ENCODE data around the gene METTL26. TPM values are rescaled to one million over a fixed set of nuclear protein-coding genes. Genes with fewer than 3 reads are reported as not detected.
A peak's percentile ranks its signal among the peaks of the same experiment; 100 is the strongest.

METTL26 gene
- total RNA-seq, 1 donor from 2014 or later: 59.4 TPM

DNA sequence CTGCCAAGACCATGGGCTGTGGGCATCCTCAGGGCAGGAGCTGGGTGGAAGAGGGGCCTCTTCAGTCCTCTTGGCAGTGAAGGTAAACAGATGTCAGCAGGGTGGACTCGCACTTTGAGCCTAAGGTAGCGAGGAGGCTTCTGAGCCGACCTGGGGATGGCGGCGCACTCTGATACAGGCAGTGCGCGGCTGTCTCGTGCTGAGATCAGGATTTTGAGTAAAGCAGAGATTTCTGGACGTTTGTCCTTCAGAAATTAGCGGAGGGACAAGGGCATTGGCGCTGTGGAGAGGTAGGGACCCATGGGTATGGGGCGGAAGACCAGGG, 39.4 kb downstream of the METTL26 start:
- DNase-seq (ENCODE audit: low read depth in 2 of 2): no peak

DNA sequence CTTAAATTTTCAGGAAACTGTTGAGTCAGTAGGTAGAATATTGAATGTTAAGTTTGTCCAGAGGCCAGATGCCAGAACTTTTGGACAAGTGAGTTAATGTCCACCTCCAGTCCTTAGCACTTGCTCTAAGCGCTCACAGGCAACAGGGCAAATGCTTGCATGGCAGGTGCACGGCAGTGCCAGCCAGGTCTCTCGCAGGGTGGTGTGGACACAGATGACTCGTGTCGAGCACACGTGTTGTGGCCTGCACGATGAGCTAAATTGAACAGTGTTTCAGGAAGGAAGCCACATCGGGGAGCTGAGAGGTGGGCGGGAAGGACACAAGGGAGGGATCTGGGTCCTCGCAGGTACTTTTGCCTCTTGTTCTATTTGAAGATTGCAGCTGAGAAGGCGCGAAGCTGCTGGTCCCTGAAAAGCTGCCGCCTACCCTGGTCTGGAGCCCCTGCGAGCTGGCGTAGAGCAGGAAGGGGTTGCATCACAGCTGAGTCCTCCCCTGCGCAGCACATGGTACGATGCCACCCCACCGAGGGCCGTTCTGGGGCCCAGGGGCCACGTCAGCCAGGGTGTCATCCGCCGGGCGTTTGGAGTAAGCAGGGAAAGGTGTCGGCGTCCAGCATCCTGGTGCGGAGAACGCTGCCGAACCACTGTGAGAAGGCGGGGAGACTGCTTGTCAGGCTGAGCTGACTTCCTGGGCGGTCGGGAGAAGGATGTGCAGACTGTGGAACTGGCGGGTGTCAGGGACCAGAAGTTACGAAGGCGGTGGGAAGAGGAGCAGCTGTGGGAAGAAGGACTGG, 40.0 kb downstream of the METTL26 start:
- DNase-seq (ENCODE audit: low read depth in 2 of 2): no peak

DNA sequence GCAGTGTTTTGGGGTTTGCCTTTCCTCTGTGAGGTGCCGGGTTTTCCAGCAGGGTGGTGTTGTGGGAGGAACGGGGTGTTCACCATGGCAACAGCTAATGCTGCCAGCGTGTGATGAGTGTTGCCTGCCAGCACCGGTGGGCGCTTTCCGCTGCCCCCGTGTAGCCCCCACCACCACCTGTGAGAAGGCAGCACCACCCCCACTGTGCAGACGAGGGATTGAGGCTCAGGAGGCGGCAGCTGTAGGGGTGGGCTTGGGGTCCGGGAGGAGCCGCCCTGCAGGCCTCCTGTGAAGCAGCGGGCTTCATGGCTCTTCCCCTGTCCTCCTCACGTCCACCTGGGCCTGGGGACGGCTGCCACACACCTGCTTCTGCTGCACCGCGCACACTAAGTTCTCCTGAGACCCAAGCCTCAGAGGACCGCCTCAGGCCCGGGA, 41.0 kb downstream of the METTL26 start:
- no peak for DNase-seq (ENCODE audit: low read depth in 2 of 2)

DNA sequence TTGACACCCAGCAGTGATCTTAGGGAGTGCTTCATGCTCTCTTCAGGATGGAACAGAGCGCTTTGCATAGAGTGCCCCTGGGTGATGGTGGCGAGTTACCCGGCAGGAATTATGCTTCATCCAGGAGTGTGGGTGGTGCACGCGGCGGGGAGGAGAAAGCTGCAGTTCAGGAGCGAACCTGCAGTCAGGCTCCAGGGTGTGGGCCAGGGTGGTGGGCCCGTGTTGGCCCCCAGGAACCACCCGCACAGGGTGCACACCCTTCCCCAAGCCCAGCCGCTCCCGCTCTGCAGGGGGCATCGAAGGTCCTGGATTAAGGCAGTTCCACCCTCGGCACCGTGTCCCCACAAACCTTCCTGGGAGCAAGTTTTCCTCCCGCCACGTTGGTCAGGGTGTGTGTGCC, 42.3 kb downstream of the METTL26 start:
- DNase-seq (ENCODE audit: low read depth in 2 of 2): no peak

DNA sequence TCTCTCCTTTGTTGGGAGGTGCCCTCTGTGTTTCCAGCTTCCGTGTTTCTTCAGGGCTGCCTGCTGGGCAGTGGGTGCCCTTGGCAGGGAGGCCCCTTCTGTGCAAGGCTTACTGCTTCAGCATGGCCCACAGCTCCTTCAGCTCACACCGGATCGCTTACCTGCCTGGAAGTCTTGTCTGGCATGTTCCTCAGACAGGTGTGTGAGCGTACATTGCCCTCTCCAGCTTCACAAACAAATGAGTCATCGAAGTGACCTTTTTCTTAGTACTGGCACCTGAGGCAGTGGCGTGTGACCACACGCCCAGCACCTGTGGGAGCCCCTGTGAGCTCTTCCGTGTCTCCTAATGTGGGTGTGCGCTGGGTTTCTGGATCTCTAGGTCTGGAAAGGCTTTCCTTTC, 42.7 kb downstream of the METTL26 start:
- no peak for DNase-seq (ENCODE audit: low read depth in 2 of 2)

DNA sequence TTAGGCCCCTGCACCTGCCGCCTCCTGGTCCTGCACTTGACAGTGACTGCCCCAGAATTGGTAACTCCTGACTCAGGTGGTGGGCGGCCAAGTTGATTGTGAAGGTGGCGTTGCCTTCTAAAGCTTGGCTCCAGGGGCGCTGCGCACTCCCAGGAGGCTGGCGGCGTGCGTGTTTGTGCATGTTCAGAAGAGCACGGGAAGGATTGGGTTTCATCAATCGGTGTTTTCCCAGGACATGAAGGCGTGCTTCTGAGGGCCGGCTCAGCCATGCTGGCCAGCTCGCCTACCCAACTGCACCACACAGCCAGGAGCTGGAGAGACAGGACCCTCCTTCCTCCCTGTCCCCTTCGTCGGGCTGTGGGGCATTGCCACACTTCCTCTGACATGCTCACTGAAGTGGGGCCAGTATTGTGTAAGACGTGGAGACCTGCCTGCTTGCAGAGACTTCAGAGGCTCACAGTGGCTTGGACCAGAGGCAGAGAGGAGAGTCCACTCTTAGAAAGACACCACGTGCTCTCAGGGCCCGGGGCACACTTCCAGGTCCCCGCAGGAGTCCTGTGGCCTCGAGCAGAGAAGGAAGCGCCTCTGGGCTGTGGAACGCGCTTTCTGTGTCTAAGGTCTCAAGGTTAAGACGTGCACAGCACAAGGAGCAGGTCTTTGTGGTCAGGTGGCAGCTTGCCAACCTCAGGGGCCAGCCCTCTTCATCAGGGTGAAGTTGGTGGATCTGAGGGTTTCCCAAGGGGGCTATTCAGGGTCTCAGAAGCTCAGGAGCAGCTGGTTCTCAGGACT, 43.4 kb downstream of the METTL26 start:
- no peak for DNase-seq (ENCODE audit: low read depth in 2 of 2)

DNA sequence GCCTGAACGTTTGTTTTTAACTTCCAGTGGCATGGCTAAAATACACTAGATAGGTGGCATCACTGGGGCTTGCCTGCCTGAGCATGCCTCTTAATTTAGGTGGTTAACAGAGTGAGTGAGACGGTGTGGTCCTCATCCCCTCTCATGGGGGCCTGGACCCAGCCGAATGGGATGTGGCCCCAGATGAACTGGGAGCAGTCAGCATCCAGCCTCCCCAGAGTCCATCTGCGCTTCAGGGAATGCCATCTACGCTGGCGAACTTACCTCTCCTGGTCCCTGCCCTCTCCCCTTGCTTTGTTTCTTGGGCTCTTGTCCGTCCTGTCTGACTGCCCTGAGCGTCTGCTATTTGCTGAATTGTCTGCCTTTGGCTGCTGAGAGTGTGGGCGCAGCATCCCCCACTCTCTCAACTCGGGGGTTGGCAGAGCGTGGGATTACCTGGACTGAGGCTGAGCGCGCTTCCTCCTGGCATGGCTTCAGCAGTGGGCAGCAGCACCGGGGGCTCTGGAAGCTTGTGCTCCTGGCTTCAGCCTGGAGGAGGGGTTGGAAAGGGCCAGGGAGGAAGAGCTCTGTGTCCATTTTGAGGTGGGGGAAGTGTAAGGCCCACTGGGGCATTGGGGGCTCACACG, 44.1 kb downstream of the METTL26 start:
- DNase-seq (ENCODE audit: low read depth in 2 of 2): no peak

DNA sequence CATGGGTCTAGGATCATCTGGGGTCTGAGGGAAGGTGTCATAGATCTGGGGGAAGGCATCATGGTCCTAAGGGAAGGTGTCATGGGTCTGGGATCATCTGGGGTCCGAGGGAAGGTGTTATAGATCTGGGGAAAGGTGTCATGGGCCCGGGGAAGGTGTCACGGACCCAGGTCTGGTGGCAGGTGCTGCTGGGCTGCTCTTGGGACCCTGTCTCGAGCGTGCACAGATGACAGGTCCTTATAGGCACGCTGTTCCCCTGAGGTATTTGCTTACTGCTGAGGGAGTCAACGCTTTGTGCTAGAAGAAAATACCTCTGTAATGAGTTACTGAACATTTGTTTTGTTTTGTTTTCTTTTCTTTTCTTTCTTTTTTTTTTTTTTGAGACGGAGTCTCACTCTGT, 44.9 kb downstream of the METTL26 start:
- no peak for DNase-seq (ENCODE audit: low read depth in 2 of 2)

DNA sequence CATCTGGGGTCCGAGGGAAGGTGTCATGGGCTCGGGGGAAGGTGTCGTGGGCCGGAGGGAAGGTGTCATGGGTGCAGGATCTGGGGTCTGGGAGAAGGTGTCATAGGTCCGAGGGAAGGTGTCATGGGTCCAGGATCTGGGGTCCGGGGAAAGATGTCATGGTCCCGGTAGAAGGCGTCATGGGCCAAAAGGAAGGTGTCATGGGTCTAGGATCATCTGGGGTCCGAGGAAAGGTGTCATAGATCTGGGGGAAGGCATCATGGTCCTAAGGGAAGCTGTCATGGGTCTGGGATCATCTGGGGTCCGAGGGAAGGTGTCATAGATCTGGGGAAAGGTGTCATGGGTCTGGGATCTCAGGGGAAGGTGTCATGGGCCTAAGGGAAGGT, 45.3 kb downstream of the METTL26 start:
- DNase-seq (ENCODE audit: low read depth in 2 of 2): no peak

DNA sequence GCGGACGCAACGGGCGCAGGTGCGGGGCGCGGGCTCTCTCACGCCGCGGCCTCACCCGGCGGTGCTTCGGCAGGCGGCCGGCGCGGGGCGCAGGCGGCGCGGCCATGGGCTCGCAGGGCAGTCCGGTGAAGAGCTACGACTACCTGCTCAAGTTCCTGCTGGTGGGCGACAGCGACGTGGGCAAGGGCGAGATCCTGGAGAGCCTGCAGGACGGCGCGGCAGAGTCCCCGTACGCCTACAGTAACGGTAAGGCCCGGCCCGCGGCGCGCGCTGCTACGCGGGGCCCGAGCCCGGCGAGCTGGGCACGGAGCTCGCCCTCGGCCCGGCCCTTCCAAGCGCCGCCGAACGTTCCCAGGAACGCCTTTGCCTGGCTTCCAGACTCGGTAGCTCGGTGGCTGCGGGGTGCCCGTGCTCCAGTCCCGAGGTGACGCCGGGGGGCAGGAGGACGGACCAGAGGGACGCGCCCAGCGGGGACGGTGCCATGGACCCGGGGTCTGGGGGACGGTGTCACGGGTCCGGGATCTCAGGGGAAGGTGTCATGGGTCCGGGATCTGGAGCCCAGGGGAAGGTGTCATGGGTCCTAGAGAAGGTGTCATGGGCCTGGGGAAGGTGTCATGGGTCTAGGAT, 45.8 kb downstream of the METTL26 start:
- DNase-seq (ENCODE audit: low read depth in 2 of 2): peak in 1 of 2 donors; percentile 63

DNA sequence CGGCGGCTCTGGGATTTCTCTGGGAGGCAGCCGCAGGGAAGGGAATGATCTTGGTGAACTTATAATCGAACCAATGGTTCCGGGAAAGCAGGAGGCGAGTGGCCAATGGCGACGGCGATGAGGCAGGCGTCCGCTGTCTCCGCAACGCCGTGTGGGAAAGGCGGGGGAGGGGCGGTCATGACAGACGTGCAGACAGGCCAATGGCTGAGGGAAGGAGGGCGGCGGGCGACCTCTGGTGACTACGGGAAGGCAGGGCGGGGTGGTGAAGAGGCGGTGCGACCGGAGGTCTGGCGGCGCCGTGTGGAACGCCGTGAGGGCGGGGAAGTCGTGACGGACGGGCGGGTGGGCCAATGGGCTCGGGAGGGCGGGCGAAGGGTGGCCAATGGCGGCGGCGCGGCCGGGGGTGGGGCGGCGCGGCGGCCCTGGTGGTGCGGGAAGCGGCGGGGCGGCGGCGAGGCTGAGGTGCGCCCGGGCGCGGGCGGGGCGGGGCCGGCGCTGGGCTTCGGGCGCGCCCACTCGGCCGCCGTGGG, 46.4 kb downstream of the METTL26 start, which contains the start of gene RAB40C:
RAB40C (plus strand) TSS at position 409 of the 530 bp plus-strand sequence. CDS start 226 bp downstream, outside the sequence.
- DNase-seq (ENCODE audit: low read depth in 2 of 2): peak; percentile 95 to 99

DNA sequence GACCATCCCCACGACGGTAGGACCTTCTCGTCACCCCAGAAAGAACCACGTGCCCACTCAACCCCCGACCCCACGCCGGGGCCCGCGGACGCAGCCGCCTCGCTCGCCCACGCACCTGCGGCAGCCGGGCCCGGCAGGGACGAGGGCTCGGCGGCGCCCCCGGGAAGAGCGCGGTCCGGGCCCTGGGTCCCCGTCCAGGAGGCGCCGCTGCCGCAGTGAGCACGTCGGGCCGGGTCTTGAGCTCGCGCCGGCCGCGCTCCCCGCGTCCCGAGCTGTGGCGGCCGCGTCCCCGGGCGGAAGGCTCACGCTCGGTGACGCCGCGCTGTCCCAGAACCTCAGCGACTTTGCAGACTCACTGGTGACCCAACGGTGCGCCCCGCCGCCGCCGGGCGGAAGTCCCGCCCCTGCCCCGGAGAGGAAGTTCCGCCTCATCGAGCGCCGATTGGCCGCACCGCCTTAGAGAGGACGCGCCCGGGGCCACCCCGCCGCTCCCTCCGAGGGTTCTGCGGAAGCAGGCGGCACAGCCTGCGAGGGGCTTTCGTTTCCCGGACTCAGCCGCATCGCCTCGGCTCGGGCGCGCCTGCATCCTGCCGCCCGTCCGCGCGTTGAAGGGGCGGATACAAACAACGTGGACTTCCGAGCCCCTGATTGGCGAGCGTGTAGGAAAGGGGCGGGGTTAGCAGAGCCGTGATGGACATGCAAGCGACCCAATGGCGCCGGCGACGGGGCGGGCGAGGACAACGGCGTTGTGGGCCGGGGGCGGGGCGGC, 47.0 kb downstream of the METTL26 start:
- DNase-seq (ENCODE audit: low read depth in 2 of 2): peak; percentile 91 to 97

DNA sequence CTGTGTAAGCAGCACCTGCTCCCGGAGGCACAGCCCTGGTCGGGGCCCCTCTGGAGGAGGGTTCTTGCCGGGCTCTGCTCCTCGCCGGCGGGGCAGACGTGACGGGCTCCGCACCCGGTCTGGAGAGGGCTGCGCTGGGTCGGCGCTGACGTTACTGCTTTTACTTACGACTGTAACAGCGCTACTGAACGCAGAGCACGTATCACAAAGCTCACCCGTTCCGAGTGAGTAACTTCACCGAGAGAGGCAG, 47.5 kb downstream of the METTL26 start:
- DNase-seq (ENCODE audit: low read depth in 2 of 2): peak in 1 of 2 donors; percentile 77

DNA sequence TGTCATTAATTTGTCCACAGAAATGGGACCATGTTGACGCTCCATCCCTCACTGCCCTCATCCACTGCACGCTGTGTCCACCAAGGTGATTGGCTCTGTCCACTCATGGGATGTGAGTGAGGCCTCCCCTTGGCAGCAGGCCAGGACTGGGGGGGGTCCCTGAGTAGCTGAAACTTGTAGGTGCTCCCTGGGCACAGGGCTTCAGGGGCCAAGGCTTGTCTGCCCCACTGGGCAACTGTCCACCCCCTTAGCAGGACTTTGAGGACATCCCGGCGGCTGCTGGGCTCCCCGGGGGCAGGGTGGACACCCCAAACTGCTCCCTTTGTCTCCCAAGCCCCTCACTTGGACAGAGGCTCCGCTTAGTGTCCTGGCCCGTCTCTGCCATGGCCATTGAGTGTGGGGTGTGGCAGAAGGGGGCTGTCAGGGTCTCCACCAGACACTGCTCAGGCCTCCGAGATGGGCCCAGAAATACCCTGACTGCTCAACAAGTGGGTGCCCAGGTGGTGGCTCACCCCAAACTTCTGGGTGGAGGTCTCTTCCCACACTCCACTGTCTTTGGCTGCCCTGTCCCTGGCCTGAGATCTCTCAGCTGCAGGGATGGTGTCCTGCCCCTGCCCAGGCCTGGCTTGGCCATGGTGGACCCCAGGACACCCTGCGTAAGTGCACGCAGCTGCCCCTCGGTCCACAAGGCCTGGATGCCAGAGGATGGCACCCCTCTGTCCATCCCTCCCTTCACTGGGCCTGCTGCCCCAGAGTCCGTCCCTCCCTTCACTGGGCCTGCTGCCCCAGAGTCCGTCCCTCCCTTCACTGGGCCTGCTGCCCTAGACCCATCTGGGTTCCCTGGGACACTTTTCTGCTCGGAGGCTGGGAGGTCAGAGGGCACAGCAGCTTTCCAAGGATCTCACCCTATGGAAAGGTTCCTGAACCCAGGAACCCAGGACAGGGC, 49.2 kb downstream of the METTL26 start:
- no peak for DNase-seq (ENCODE audit: low read depth in 2 of 2)

DNA sequence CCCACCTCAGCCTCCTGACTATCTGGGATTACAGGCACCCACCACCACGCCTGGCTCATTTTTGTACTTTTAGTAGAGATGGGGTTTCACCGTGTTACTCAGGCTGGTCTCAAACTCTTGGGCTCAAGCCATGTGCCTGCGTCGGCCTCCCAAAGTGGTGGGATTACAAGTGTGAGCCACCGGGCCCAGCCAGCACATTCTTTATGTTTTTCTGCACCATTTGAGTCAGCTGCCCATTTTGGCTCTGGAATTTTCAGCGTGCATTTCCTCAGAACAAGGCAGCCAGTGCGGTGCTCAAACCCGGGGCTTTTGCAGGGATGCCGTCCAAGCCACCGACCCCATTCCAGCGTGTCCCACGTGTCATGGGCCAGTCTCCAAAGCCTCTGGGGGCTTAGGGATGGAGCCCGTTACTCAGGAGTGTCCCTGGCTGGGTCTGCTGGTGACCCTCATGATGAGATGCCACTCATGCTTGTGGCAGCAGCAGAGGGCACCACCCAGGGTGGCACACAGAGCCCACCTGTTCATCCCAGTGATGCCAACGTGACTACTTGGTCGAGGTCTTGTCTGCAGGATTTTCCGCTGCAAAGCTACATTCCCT, 50.0 kb downstream of the METTL26 start:
- DNase-seq (ENCODE audit: low read depth in 2 of 2): no peak

DNA sequence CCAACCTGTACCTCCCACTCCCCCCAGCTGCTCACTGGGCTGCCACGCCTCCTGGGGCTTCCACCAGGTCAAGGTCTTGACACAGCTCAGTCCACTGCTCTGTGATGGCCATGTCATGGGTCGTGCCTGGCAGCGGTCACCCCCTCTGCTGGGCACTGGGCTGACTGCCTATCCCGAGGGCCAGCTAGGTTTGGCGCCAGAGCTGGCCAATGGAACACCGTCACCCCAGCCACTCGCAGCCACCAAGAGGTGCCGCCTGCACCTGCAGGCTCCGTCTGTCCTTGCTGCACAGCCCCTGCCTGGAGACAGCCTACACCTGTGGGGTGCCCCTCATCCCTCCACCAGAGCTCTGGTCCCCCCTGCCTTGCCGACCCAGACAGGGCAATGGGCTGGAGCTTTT, 50.8 kb downstream of the METTL26 start:
- DNase-seq (ENCODE audit: low read depth in 2 of 2): no peak
